Dermis microvascular lymphatic vessel endothelial cell (primary cell): ENCODE measurements around the gene KCTD18. TPM values are rescaled to one million over a fixed set of nuclear protein-coding genes. Genes with fewer than 3 reads are reported as not detected.

Experiments
- DNase-seq, 2 donors: peaks; one replicate each; pipeline versions ENCODE4 v3.0.0 to v3.0.0-alpha.2; 2010; ENCODE audit warnings: low read depth in 2 of 2
- total RNA-seq: library from RNA; depleted of rRNA; stranded (reverse); fragments of >200 nt; gene quantifications from 2 replicates; pipeline ENCODE4 v1.2.1, GENCODE V29; 2014

KCTD18 gene
- total RNA-seq, 1 donor from 2014 or later: 6.2 TPM

DNA sequence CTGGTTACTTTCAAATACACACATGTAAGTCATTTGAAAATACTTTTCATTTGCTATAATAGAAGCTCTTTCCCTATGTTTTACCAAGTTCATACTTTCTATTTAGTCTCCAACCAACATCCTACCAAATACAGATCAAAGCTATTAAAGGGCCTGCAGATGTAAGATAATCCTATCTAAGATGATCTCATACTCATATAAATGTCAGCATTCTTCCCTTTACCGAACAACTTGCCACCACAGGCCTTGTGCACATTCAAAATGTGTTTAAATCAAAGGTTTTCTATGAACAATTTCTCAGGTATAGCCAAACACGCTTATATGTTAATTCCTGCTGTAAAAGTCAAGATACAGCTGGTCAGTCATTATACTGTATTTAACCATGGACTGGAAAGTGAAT is 23.3 kb downstream of the KCTD18 start:
- DNase-seq: no peak

GRCh38 chr2:200484934-200485333 is 24.9 kb downstream of the KCTD18 start:
- no peak for DNase-seq

DNA sequence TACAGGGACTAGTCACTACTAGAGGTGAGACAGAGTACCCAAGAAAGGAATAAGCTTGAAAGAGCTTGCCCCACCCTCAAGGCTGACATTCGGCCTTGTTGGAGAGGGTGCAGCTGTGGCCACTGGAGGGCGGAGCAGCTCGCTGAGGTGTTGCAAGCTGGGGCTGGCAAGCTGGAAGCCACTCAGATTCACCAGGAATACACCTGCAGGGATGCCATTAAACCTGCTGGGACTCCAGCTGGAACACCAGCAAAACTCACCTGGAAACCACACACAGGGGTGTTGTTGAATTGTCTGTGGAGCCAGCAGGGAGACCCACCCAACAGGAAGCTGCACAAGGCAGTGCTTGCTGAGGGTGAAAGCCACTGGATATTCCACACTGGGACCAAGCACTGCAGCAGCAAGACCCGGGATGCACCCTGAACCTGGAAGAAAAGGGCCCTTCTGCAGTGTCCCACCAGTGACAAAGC is 26.1 kb downstream of the KCTD18 start:
- peak in 1 of 2 donors; percentile 20 for DNase-seq

- DNase-seq: no peak
These were observed 27.7 kb downstream of the KCTD18 start for GRCh38 chr2:200482194-200482593.

- no peak for DNase-seq
These were observed 30.1 kb downstream of the KCTD18 start for GRCh38 chr2:200479692-200480265.

DNA sequence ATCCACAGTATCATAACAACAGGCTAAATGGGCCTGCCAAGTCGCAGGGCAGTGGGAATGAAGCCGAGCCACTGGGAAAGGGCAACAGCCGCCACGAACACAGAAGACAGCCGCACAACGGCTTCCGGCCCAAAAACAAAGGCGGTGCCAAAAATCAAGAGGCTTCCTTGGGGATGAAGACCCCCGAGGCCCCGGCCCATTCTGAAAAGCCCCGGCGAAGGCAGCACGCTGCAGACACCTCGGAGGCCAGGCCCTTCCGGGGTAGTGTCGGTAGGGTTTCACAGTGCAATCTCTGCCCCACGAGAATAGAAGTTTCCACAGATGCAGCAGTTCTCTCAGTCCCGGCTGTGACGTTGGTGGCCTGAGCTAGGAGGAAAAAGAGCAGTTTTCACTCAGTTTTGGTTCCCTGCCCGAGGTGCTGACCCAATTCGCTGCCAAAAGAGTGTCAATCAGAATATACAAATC is 32.2 kb downstream of the KCTD18 start:
- DNase-seq: no peak

DNA sequence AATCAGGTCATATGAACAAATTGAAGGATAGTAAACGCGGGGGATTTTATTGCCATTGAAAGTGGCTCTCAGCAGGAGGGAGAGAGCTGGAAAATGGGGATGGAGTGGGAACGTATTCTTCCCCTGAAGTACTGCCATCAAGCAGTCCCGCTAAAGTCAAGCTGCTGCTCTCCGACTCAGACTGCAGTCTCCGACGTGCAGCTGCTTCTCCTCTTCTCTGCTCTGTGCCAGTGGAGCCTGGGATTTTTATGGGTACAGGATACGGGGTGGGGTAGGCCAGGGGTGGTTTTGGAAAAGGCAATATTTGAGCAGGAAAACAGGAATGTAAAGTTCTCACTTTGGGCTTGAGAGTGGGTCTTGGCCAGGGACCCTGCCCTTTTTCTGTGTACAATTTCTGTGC is 33.0 kb downstream of the KCTD18 start:
- no peak for DNase-seq

GRCh38 chr2:200475795-200476194 is 34.1 kb downstream of the KCTD18 start:
- no peak for DNase-seq

DNA sequence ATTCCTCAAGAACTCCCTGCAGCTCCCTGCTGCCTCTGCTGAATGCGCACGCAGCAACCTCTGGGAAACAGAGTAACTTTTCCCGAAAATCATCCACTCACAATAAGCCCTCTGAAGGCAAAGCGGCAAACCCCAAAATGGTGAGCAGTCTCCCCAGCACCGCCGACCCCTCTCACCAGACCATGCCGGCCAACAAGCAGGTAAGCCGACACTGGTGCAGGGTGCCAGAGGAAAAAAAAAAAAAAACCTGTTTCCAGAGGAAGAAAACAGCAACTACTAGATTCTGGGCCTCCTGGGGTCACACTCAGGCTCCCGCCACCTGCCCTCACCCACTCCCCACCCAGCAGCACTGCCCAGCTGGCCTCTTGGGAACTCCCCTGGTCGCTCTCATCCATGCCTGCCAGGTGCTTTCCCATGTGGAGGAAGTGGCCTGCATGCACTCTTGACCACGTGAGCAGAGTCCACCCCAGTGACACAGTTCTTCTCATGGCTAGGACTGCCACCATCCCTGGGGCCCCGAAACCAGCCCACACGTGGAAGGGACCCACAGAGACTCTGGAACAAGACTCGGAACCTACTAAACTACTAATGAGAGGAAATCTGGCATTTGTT is 36.9 kb downstream of the KCTD18 start:
- peak in 1 of 2 donors; percentile 8 for DNase-seq

- DNase-seq: no peak
These were observed 37.8 kb downstream of the KCTD18 start for GRCh38 chr2:200471928-200472645.

- DNase-seq: peak; percentile 17 to 41
These were observed 38.5 kb downstream of the KCTD18 start for GRCh38 chr2:200471324-200471848.

DNA sequence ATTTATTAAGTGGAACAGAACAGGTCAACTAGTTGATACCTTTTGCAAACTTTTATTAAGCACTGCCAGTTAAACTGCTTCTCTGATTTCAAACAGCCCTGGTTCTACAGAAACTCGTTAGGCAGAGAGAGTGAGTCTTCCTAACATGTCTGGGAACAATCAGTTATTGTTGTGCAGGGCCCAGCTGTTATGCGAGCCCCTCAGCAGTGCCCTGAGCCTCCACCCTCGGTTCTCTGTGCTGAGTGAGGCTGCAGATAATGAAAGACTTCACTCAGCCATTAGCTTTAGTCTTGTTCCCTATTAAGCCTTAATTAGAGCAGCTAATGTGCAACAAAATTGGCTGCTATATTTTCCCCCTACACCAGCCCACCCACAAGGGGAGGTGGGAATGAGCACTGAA is 39.6 kb downstream of the KCTD18 start:
- DNase-seq: no peak

DNA sequence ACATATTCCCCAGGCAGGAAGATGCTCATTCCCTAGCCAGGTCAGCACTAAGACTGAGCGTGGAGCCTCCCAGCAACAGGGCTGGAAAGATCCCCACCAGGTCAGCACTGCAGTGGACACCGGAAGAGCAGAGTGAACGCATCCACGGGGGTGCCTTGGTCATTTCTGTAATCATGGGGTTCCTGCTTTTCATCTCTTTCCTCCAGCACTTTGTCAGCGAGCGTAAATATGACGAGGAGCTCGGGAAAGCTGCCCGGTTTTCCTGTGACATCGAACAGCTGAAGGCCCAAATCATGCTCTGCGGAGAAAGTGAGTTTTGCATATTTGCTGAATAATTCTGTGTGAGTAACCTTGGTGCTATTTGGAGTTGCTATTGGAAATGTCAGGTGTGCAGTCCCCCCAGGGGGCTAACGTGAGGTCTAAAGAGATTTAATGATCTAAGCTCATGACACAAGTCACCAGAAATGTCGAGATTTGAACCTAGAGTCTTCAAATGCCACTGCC is 40.1 kb downstream of the KCTD18 start:
- no peak for DNase-seq

- DNase-seq: no peak
These were observed 41.8 kb downstream of the KCTD18 start for GRCh38 chr2:200467806-200468681.

DNA sequence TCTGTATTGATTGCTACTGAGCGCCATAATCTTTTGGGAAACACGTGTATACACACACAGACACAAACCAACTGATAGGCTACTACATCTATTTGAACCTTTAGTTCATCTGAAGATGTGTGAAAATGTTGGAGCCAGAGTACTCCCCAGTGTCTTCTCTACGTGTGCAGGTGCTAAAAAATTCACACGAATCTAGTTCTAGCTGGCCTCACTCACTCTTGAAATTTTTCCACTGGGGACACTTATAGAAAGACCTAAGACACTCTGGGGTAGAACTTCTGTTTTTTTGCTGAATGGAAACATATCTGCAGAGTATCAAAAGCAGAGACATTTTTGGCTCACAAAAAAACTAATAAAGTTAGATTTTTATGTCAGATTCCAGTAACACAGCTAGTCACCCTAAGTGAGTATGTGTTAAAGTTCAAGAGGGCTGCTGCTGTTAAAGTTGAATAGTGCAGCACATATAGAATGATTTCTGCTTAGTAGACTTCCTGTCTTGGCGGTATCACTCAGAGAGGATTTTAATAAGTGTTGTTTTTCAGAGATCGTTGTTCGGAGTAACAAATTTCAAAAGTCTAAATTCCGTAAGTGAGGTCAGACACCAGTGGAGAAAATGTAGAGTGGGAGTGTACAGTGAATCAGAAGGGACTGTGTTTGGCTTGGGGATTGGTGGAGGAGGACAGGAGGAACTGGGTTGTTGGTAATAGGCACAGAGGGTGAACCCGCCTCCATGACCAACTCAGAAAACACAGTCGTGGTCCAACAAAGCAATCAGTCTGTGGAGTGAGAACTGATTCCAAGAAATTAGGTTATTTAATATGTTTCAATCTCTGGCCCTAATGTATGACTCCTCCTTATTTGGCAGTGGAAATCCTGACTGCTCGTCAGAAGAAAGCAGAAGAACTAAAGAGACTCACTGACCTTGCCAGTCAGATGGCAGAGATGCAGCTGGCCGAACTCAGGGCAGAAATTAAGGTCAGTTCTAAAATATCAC is 43.1 kb downstream of the KCTD18 start:
- DNase-seq: no peak

- DNase-seq: no peak
These were observed 46.4 kb downstream of the KCTD18 start for GRCh38 chr2:200463452-200463851.

GRCh38 chr2:200461846-200462710 is 47.8 kb downstream of the KCTD18 start:
- no peak for DNase-seq

DNA sequence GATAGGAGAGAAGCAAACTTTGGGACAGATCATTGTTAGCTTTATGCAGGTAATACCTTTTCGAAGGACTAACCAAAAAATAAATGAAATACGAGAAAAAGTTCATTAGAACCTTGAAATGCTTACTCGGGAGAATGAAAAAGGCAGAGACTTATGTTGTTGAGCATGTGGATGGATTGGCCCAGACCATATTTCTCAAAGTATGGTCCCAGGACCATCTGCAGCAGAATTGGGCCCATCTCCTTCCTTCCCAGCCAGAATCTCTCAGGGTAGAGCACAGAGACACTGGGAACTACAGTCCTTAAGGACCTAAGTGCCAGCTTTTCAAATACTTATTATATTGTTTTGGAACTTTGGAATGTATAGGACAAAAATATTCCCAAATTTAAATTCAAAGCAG is 50.8 kb downstream of the KCTD18 start:
- DNase-seq: no peak

DNA sequence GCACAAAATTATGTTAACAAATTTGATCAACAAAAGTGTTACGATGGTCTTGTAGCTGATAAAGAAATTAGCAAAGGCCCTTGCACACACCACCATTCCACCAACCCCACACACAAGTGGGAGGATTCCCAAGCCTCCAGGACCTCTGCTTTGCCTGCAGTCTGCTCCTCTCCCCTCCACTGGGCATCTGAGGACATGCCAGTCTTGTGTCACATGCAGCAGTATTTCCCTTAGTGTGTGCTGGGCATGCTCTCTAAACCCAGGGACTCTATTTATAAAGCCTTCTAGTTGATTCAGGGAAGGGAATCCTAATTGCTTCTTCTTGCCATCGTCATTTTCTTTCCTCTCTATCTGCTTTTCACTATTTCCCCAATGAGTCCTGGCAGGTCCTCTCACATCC is 53.3 kb downstream of the KCTD18 start:
- DNase-seq: no peak
